GM21423 (cell line): ENCODE data around the gene ERN1.

Experiments
- ATAC-seq: cut with Tn5 transposase; IDR thresholded peaks from one replicate; pipeline ENCODE4 v1.9.1; 2021; ENCODE audit warnings: mild to moderate bottlenecking, moderate library complexity; ENCODE audit not compliant: unreplicated experiment

Gene ERN1

DNA sequence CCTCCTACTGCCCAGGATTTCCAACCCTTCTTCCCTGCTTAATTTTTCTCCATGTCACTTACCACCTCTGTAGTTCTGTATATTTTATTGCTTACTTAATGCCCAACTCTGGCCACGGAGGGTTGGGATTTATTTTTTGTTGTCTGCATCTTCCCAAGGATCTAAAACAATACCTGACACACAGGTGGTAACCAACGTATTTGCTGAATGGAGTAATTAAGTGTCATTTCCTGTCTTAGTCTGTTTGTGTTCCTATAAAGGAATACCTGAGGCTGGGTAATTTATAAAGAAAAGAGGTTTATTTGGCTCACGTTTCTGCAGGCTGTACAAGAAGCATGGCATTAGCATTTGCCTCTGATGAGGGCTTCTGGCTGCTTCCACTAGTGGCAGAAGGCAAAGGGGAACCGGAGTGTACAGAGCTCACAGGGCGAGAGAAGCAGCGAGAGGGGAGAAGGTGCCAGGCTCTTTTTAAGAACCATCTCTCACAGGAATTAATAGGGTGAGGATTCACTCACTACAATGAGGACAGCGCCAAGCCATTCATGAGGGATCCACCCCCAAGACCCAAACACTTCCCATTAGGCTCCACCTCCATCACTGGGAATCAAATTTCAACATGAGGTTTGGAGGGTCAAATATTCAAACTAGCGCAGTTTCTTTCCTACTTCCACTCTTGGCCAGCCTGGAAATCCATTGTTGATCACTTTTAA is 44.8 kb downstream of the ERN1 start:
- no peak for ATAC-seq

DNA sequence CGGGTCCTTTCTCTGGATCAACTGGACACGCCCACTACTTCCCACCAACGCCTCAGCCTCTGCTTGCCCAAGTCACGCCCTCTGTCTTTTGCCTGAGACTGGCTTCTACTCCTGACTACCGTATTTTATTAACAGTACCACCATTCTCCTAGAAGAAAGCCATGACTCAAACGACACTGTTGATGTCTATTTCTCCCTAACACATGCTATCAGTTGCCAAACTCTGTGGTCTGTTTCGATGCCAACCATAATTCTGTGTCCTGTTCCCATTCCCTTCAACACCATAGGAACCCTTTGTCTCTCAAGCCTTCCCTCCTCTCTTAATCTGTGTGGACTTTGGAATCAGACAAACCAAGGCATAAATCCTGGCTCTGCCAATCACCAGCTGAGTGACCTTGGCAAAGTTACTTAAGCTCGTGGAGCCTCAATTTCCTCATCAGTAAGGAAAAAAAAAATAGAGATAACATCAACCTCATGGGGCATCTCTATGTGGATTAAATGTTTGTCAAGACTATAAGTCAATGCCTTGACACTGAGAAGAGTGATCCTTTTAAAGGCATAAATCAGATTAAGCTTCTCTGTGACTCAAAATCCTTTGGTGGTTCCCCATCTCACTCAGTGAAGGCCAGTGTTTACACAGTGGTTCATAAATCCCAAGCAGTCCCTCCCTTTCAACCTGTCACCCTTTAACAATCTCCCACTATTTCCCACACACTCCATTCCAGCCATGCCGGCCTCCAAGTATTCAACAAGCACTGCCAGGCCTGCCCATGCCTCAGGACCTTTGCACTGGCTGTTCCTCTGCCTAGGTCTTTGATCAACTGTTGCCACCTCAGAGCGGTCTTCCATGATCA is 45.6 kb downstream of the ERN1 start:
- ATAC-seq, result no peak

DNA sequence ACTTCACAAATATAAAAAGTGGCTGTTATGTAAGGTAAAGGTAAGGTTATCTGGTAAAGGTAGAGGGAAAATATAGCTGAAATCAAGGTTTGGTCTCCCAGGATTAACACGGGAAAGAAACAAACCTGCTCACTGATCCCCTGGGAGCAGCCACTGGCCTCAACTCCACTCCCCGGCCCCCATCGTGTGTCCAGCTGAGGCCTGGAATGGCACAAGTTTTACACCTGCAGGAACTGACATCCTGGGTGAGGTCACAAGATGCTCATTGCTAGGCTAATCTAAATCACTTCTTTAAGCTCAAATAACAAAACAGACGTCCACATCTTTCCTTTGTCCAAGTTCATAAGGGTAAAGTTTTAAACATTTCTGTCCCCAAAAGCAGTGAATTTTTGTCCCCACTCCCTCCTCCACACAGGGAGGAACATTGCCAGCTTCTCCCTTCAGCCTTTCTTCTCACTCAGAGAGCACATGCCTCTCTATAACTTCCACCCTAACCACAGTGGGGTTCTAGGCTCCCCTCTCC is 46.3 kb downstream of the ERN1 start:
- no peak for ATAC-seq

DNA sequence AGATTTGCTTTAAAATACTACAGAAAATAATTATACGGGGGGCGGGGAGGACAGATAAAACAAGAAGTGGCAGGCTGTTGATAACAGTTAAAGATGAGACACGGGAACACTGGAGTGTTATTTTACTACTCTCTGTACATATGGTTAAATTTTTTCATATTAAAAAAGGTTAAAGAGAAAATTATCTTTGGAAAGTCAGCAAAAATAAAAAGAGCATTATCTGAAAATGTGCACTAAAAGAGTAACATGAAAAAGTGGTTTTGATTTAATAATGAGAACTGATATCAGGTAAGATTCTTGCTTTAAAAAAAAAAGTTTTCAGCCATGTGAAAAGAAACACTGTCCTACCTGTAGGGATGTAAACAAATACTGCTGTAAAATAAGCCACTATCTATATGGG is 46.9 kb downstream of the ERN1 start:
- ATAC-seq, result no peak

DNA sequence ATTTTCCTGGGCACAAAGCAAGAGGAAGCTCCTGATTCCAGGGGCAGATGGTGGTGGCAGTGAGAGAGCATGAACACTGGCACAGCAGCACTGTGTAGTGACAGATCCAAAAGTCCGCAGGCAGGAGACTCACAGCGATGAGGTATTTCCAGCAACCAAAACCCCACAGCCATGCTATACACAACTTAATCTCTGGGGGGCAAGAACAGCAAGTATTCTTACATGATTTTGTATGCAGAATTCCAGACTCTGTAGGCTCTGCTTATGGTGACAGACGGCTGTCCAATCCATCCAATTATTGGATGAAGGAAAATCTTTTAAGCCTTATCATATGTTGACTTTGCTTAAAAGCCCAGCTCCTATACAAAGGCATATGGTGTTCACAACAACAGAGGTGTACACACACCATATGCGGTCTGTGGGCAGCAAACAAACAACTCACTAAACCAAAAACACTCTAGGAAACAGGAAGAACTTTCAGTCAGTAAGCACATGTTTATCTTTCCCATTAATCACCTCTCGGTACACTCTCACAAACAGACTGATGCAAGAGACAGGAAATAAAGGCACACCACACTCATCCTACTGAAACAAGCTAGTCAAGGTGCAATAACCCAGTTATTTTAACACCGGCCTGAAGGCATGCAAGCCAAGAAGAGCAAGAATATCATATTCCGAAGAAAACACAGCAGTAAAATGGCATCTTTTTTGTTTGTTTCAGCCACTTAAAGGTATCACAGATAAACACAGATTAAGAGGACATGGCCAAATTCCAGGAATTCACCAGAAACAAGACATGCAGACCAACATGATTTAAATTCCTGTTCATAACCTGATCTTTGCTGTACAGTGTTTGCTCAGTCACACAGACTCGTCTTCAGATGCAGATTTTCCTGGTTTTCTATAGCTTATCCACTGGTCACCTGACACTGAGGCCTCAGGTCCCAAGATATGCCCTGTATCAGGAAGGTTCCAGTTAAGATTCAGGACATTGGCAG is 47.8 kb downstream of the ERN1 start:
- peak; percentile 66 for ATAC-seq

DNA sequence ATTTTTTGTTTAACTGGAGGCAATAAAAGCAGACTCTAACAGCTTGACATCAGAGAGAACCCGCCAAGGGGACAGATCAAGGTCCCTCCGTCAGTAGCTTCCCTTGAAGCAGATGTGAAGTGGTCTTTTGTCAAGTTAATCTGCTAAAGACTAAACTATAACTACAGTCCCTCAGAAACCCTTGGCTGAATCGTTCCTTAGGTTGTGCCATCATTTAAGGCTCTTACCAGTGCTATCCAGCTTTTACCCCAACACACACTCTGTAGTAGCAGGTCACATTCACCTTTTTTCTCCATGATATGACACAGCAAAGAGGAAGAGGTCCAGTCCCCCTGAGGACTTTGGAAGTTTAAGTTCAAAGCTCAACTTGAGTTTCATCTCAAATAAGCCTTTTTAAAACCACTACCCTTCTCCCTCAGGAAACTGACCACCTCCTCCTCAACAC is 49.7 kb downstream of the ERN1 start:
- ATAC-seq, result no peak

DNA sequence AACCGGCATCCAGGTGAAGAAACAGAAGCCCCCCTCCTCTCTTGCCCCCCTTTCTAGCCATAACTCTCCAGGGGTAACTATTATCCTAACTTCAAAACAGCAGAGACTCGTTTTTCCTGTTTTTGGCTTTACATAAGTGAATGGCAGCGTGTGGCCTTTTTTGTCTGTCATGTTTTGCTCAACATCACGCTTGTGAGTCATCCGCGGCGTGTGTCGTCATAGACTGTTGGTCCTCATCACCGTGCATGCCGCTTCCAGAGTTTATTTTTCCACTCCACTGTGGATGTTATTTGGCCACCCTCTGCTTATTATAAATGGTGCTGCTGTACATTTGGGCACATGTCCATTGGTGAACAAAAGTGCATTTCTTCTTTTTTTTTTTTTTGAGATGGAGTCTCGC is 52.6 kb downstream of the ERN1 start:
- no peak for ATAC-seq

DNA sequence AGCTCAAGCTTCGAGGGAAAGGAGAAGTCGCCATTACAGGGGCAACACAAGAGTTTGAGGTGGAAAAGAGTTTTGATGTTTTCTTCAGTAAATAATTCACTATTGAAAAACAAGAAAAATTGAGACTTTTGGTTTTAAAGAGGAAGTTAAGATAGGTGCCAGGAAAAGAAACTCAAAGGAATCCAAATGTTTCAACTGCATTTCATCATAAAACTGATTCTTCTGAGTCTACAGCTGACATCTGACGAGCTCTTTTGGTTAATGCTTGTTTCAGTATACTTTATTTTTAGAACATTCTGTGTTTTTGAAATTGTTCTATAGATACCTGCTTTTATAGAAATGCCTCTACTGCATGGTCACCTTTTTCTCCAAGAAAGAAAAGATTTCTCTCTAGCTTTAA is 54.0 kb downstream of the ERN1 start:
- peak; percentile 35 for ATAC-seq

DNA sequence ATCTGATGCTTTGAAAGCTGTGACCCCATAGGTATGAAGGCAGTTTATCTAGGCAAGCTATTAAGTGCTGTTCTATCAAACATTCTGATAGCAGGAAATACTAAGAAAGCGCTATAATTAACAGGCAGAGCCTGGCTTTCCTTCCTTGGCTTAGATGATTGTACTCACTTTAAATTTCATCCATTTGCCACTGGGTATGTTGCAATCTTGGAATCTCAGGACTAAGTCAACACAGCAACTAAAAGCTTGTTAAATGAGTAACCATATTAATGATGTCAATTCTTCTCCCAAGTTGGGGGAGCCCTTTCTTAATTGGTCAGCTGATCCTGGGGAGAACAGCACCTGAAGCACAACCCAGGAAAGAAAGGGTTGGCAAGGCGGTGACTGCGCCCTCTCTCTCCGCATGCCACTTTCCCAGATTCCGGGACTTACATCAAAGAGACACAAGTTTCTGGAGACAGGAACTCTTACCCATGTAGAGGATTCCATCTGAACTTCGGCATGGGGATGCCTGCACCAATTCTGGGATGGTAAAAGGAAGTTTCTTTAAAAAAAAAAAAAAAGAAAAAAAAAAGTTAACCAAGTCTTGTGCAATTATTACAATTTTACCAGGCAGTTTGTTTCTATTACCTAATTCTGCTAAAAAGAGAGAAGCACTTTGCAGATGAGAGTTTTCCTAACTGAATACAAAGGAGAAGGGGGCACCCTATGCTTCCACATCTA is 55.1 kb downstream of the ERN1 start:
- ATAC-seq, result no peak

DNA sequence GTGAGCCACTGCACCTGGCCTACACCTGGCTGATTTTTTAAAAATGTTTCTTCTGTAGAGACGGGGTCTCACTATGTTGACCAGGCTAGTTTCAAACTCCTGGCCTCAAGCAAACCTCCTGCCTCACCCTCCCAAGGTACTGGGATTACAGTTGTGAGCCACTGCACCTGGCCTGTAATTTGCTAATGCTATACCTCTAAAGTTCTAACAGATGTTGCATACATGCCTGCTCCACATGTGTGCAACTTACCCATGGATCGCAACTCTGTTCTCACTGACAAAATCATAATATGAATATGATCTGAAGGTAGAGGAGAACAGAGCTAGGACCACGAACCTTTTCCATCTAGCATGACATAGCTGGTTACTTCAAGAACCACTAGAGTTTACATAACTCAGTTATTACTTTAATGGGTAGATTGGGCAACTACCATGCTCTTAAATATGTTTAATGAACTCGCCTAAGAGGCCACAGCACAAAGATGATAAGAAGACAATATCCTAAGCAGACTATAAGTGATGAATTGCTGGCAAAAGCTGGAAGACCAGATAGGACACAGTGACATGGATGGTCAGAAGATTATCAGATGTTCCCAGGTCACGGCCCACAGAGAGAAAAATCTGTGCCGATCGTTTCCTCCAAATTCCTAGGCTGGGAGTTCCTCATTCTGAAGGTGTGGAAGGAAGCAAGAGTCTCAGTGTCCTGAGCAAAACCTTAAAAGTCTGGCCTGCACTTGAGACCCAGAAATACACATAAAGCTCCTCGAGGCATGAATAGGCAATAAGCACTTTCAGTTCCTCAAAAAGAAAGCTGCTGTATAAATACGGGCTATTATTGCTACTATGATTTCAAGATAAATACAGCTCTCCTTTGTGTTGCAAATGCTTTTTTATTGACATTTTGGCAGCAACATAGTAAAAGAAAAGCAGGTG is 55.9 kb downstream of the ERN1 start:
- ATAC-seq, result peak; percentile 80

DNA sequence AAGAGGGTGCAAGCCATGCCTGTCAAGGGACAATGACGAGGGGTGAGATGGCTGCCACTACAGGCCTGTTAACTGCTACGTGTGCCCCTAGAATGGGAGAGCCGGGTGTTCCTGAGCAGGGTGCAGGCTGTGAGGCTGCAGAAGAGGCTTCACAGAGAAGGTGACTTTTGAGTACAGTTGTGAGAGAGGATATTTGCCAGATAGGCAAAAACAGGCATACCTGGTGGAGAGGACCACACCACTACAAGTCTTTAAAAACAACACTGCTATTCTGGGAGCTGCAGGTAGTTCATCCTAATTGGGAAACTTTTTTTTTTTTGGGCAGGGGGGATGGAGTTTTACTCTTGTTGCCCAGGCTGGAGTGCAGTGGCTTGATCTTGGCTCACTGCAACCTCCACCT is 58.8 kb downstream of the ERN1 start:
- ATAC-seq, result no peak

DNA sequence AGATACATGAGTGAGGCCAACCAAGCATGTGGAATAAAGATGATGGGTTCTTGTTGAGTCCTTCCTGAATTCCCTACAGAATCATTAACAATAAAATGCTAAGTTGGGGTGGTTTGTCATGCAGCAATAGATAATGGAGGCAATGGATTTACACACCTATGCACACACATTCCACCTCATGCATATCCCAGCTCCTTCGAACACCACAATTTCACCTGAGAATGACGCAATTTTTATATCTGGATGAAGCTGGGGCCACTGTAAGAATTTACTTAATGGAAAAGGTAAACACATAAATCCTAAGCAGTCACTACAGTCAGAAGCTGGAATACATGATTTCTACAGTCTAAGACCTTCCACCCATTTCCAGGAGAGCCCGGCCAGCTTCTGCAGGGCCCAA is 59.7 kb downstream of the ERN1 start:
- ATAC-seq, result no peak

DNA sequence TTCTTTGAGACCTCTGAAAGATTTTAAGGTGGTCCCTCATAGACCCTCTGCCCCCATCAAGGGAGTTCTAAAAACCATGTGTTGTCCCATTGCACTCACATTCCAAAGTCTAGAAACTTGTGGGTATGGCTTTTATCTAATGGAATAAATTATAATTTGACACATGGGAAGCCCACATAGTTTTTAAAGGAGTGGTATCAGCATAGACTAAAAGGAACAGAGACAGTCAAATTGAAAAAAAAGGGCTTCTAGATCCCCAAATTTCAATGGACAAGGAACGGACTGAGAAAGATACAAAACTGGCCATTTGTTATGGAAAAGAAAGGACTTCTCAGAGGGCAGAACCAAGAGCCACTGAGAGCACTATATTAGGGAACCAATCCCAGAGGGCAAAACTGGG is 60.8 kb downstream of the ERN1 start:
- no peak for ATAC-seq

DNA sequence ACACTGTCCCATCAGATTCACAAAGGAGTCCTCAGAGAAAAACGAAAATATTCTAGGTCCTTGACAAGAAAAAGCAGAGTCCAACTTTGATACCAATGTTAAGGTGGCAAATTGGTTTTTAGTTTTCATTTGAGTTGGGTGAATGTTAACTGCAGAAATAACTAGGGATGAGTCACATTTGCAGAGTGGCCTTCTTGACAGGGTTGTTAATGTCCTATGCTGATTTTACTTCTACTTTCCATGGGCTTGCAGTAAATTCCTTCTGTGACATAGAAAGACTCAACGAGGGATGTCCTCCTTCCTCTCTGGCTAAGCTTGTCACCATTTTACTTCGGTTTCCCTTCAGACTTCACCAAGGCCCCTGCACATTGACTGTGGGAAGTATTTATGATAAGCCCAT is 62.3 kb downstream of the ERN1 start:
- no peak for ATAC-seq

DNA sequence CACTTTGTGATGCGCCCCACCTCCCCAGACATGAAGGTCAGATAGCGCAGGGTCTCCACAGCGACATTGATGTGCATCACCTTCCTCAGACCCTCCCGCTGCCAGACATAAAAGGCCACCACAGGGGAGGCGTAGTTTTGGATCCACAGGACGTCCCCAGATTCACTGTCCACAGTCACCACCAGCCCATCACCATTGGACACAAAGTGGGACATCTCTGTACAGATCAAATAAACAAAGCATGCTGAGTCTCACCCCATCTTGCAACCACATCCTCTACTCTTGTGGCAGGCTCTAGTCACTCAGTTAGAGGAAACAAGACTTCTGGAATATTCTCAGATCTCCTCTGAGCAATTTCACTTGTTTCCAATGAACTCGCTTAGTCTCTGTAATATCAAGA is 63.2 kb downstream of the ERN1 start:
- ATAC-seq, result no peak

DNA sequence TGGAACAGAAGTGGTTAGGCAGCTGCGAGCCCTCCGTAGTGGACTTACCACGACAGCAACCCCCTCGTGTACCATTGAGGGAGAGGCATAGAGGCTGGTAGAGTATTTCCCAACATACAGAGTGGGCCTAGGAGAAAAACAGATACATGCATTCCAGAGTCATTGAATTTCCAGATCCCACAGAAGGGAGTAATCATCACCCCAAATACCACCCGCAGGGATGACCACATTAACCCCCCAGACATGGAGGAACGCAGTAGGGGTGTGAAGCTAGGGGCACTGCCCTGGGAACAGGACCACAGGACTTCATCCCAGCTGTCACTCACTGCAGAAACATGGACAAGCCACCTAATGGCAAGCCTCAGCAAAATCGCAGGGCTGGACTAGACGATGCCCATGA is 64.8 kb downstream of the ERN1 start:
- ATAC-seq, result no peak

DNA sequence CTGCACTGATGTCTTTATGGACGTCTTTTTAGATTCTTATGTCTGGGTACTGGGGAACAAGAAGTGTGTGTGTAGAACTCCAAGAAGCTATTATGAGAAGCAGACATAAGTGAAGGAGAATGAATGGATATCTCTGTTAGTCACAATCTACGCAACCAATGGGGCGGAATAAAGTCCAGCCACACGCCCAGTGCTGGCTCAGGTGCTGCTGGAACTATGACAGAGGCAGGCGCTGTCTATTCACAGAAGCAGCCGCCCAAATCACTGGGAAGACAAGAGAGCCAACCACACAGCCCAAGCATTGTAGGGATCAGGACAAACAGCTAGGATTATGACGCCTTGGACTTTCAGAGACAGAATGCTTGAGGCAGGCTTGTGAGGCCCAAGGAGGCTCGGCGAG is 65.6 kb downstream of the ERN1 start:
- no peak for ATAC-seq

DNA sequence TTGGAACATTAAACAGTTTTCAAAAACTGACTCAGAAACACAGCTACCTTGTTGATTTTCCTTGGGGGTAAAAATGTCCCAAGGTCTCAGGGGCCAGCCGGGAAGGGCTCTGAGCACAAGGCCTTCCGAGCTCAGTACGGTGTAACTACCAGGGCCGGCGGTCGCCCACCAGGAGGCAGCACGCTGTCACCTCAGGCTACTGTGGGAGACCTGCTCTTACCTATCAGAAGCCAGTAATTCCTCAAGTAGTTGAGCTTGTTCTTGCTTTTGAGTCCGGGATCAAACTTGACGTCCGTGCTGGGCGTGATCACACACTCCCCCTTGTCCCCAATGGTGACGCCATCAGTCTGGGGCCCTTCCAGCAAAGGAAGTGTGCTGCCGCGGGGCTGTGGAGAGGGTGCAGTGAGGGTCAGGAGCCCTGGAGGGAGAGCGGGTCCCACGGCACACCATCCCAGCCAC is 66.1 kb downstream of the ERN1 start:
- ATAC-seq, result no peak

DNA sequence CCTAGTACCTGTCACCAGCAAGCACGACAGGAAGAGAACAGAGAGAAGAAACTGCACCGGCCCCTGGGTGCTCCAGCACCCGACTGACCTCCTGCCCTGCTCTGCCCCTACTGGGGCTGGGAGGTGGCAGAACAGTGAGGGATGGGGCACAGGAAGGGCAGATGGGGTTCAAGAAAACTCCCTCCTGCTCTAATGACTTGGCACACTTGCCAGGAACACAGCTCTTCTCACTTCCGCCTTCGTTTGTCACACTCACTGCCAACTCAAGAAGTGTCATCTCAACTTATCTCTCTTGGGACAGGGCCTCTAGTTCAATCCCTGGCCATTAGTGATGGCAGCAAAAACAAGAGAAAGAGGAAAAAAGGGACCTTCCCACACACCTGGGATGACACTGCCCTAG is 66.9 kb downstream of the ERN1 start:
- no peak for ATAC-seq
